Suprapubic skin (tissue), 3 donors: ENCODE results near the gene LSM4.

Source experiments
- CTCF ChIP-seq, 2 donors: fragments of 200-600 bp in 1 of 2; fragments of 450-650 bp in 1 of 2; sonication (generic) in 1 of 2; IDR thresholded peaks; one replicate each; pipeline ENCODE4 v1.5.1; 2016 to 2019; ENCODE audit warnings: antibody characterized with exemption in 2 of 2, mild to moderate bottlenecking in 1 of 2, moderate library complexity in 1 of 2
- POLR2AphosphoS5 ChIP-seq, 3 donors: sonication (generic); formaldehyde crosslinking; IDR thresholded peaks; one replicate each; pipeline ENCODE4 v1.6.1; 2017; ENCODE audit warnings: antibody characterized with exemption in 3 of 3

DNA sequence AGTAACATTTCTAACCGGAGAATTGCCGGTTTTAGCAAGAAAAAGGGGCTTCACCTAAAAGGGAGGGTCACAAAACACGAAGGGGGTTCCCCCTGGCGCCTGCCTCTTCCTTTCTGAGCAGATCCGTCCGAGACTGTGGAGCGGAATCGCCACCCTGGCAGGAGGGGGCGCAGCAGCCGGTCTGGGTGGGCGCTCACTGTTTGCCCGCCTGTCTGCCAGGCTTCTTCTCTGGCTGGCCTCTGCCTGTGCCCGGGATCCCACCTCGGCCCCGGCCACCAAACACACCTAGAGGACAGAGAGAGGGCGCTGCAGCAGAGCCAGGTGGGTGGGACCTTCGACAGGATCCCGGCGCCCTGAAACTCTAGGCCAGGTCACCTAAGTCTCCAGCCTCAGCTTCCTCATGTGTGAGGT lies 15.6 kb downstream of the LSM4 start:
- TF ChIP-seq CTCF (IDR thresholded peaks at IDR 0.05) (no peak), POLR2AphosphoS5 (IDR thresholded peaks at IDR 0.05) (no peak)
